GM23338 (cell line): ENCODE measurements around the gene CALML5. TPM values are rescaled to one million over a fixed set of nuclear protein-coding genes. Genes with fewer than 3 reads are reported as not detected.

Experiments used
- ATAC-seq: fragments of 200-7000 bp; cut with Tn5 transposase; 3 replicates; pipeline ENCODE4 v1.9.1; 2020
- DNase-seq: peaks from one replicate; pipeline ENCODE4 v3.0.0-alpha.2; 2015; ENCODE audit warnings: low spot score
- H2AFZ ChIP-seq: fragments of 200-600 bp; sonication (generic); 2 replicates; pipeline ENCODE4 v1.8.0; 2016; ENCODE audit warnings: antibody characterized with exemption, mild to moderate bottlenecking, moderate library complexity
- H3F3A ChIP-seq: fragments of 200-600 bp; sonication (generic); replicated peaks from 2 replicates; pipeline ENCODE4 v1.8.0; 2017; ENCODE audit warnings: antibody characterized with exemption, mixed run types, low read depth
- H3K27ac ChIP-seq: fragments of 200-600 bp; sonication (generic); 2 replicates; pipeline ENCODE4 v1.6.1; 2016; ENCODE audit warnings: low read depth
- H3K27me3 ChIP-seq: fragments of 200-600 bp; sonication (generic); 2 replicates; pipeline ENCODE4 v1.8.0; 2016; ENCODE audit warnings: mild to moderate bottlenecking, mixed run types, moderate library complexity; ENCODE audit not compliant: insufficient read depth
- H3K36me3 ChIP-seq: fragments of 200-600 bp; sonication (generic); 2 replicates; pipeline ENCODE4 v1.8.0; 2016; ENCODE audit warnings: mild to moderate bottlenecking; ENCODE audit not compliant: insufficient read depth
- H3K4me1 ChIP-seq: fragments of 200-600 bp; sonication (generic); 2 replicates; pipeline ENCODE4 v1.8.0; 2016; ENCODE audit warnings: mild to moderate bottlenecking, moderate library complexity; ENCODE audit not compliant: insufficient read depth
- H3K4me2 ChIP-seq: fragments of 200-600 bp; sonication (generic); 2 replicates; pipeline ENCODE4 v1.7.1; 2017; ENCODE audit warnings: mixed run types
- H3K4me3 ChIP-seq: fragments of 200-600 bp; sonication (generic); 2 replicates; pipeline ENCODE4 v1.6.1; 2016; ENCODE audit warnings: mixed run types
- H3K79me2 ChIP-seq: fragments of 200-600 bp; sonication (generic); replicated peaks from 2 replicates; pipeline ENCODE4 v1.8.0; 2017; ENCODE audit warnings: mild to moderate bottlenecking; ENCODE audit not compliant: insufficient read depth
- H3K9me2 ChIP-seq: fragments of 200-600 bp; sonication (generic); 2 replicates; pipeline ENCODE4 v1.8.0; 2017; ENCODE audit not compliant: insufficient read depth
- H4K20me1 ChIP-seq: fragments of 200-600 bp; sonication (generic); replicated peaks from 2 replicates; pipeline ENCODE4 v1.8.0; 2017; ENCODE audit warnings: mild to moderate bottlenecking; ENCODE audit not compliant: insufficient read depth
- H3K27ac Mint-ChIP-seq: 2 replicates; pipeline ENCODE4 v1.8.0; 2020; ENCODE audit warnings: inconsistent platforms, mild to moderate bottlenecking, moderate library complexity, mixed read lengths
- H3K27me3 Mint-ChIP-seq: 3 replicates; pipeline ENCODE4 v1.8.0; 2022; ENCODE audit warnings: low read depth, mild to moderate bottlenecking, moderate library complexity, mixed read lengths, inconsistent platforms; ENCODE audit not compliant: insufficient read depth, poor library complexity
- H3K36me3 Mint-ChIP-seq: 3 replicates; pipeline ENCODE4 v1.8.0; 2021; ENCODE audit warnings: low read depth, mild to moderate bottlenecking, inconsistent platforms, moderate library complexity, mixed read lengths
- H3K4me1 Mint-ChIP-seq: 3 replicates; pipeline ENCODE4 v1.8.0; 2020; ENCODE audit warnings: mild to moderate bottlenecking, inconsistent platforms, mixed read lengths
- H3K4me3 Mint-ChIP-seq: 3 replicates; pipeline ENCODE4 v1.8.0; 2021; ENCODE audit warnings: moderate library complexity, mild to moderate bottlenecking, inconsistent platforms, mixed read lengths
- H3K9me3 Mint-ChIP-seq: 3 replicates; pipeline ENCODE4 v1.8.0; 2020; ENCODE audit warnings: moderate library complexity, mild to moderate bottlenecking, inconsistent platforms, mixed read lengths
- CREB1 ChIP-seq: fragments of 250-450 bp; sonication (Bioruptor Pico); IDR thresholded peaks from 2 replicates; pipeline ENCODE4 v1.5.0; 2020; ENCODE audit warnings: low read depth, mild to moderate bottlenecking, moderate library complexity
- EZH2 ChIP-seq: fragments of 200-600 bp; sonication (generic); IDR thresholded peaks from one replicate; pipeline ENCODE4 v1.8.0; 2017; ENCODE audit warnings: antibody characterized with exemption, mild to moderate bottlenecking, low read depth; ENCODE audit not compliant: unreplicated experiment
- POLR2AphosphoS5 ChIP-seq: IDR thresholded peaks from 2 replicates; pipeline ENCODE4 v1.6.1; 2016; ENCODE audit warnings: antibody characterized with exemption, low read depth
- STAT1 ChIP-seq: IDR thresholded peaks from one replicate; pipeline ENCODE4 v1.6.1; 2016; ENCODE audit warnings: antibody characterized with exemption; ENCODE audit not compliant: unreplicated experiment
- ZNF114 ChIP-seq: fragments of 250-450 bp; sonication (Bioruptor Pico); IDR thresholded peaks from 2 replicates; pipeline ENCODE4 v1.5.0; 2020; ENCODE audit warnings: mild to moderate bottlenecking, moderate library complexity
- ZNF331 ChIP-seq: fragments of 250-450 bp; sonication (Bioruptor Pico); IDR thresholded peaks from 2 replicates; pipeline ENCODE4 v1.5.0; 2020; ENCODE audit warnings: low read depth, mild to moderate bottlenecking, moderate library complexity
- polyA plus RNA-seq: library from polyadenylated mRNA; unstranded; fragments of >200 nt; fragmentation: Nextera tagmentation; extraction: Ambion mirVana; gene quantifications from 2 replicates; pipeline ENCODE4 v1.2.1, GENCODE V29; 2016
- total RNA-seq: library from RNA; depleted of rRNA; stranded (reverse); fragments of >200 nt; shearing (Covaris generic); gene quantifications from 2 replicates; pipeline ENCODE4 v1.2.3, GENCODE V29; 2014
- TF ChIP-seq, protein P1 (sequence below): IDR thresholded peaks from 2 replicates; pipeline ENCODE4 v1.6.1; 2016; ENCODE audit warnings: antibody characterized with exemption
- TF ChIP-seq, protein P2 (sequence below), 2 experiments: fragments of 200-600 bp in 1 of 2; sonication (generic) in 1 of 2; conservative IDR thresholded peaks; 2 replicates each; pipeline versions ENCODE4 v1.5.1 to v1.6.1; 2016 to 2017; ENCODE audit warnings: antibody characterized with exemption in 2 of 2, low read depth in 2 of 2, mild to moderate bottlenecking in 2 of 2, moderate library complexity in 1 of 2
- TF ChIP-seq, protein P3 (sequence below): fragments of 250-450 bp; sonication (Bioruptor Pico); IDR thresholded peaks from 2 replicates; pipeline ENCODE4 v1.5.0; 2020; ENCODE audit warnings: mild to moderate bottlenecking, moderate library complexity

CALML5 gene
- total and polyA plus RNA-seq, 2 experiments from 2014 or later: 0.40 TPM; not detected in 1

DNA sequence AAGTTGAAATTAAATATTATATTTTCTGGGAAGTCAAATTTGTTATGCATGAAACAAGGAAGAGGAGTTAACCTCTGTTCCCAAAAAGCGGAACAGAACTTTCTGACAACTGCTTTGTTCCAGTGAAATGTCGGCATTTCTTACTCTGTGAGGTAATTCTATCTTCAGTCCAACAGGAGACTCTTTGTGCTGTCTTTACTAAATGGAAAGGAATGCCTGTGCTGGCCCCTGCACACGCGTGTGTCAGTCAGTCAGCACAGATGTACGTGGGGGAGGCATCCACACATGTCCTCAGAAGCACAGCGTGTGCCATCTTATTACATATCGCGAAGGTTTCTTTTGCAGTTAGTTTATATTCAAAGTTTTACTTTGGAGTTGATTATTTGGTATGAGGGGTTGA lies 49.5 kb downstream of the CALML5 start:
- H3K9me2 ChIP-seq: no peaks in the 10 kb centered on the region
- no peaks in the 10 kb centered on the region; the same call in 1 of the 2 replicates for H4K20me1 ChIP-seq
- peak overlapping the region; percentile 49; the same call in 2 of the 3 replicates for H3K4me3 Mint-ChIP-seq
- peaks cover 55% of the 10 kb centered on the region for H3K79me2 ChIP-seq
- no peak overlapping the region; the same call in 1 of the 2 replicates for H3K27ac ChIP-seq
- no peak overlapping the region for H2AFZ ChIP-seq
- H3K4me1 Mint-ChIP-seq: peaks cover 28% of the 10 kb centered on the region; the same call in 2 of the 3 replicates
- no peaks in the 10 kb centered on the region for H3K27me3 ChIP-seq
- H3K9me3 Mint-ChIP-seq: no peaks in the 10 kb centered on the region
- DNase-seq: peak; percentile 50
- TF ChIP-seq, protein P1, sequence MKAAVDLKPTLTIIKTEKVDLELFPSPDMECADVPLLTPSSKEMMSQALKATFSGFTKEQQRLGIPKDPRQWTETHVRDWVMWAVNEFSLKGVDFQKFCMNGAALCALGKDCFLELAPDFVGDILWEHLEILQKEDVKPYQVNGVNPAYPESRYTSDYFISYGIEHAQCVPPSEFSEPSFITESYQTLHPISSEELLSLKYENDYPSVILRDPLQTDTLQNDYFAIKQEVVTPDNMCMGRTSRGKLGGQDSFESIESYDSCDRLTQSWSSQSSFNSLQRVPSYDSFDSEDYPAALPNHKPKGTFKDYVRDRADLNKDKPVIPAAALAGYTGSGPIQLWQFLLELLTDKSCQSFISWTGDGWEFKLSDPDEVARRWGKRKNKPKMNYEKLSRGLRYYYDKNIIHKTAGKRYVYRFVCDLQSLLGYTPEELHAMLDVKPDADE: no peak
- no peak for TF ChIP-seq STAT1
- no peak for TF ChIP-seq POLR2AphosphoS5
- no peak for TF ChIP-seq ZNF331 (CRISPR knock-in tag)
- TF ChIP-seq ZNF114 (CRISPR knock-in tag): no peak
- TF ChIP-seq, protein P2, sequence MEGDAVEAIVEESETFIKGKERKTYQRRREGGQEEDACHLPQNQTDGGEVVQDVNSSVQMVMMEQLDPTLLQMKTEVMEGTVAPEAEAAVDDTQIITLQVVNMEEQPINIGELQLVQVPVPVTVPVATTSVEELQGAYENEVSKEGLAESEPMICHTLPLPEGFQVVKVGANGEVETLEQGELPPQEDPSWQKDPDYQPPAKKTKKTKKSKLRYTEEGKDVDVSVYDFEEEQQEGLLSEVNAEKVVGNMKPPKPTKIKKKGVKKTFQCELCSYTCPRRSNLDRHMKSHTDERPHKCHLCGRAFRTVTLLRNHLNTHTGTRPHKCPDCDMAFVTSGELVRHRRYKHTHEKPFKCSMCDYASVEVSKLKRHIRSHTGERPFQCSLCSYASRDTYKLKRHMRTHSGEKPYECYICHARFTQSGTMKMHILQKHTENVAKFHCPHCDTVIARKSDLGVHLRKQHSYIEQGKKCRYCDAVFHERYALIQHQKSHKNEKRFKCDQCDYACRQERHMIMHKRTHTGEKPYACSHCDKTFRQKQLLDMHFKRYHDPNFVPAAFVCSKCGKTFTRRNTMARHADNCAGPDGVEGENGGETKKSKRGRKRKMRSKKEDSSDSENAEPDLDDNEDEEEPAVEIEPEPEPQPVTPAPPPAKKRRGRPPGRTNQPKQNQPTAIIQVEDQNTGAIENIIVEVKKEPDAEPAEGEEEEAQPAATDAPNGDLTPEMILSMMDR (conservative IDR thresholded peaks at IDR 0.05; ENCODE audit: low read depth in 2 of 2): no peak; a peak in 1 of 4 replicates
- no peak for TF ChIP-seq CREB1 (CRISPR knock-in tag)
- TF ChIP-seq, protein P3, sequence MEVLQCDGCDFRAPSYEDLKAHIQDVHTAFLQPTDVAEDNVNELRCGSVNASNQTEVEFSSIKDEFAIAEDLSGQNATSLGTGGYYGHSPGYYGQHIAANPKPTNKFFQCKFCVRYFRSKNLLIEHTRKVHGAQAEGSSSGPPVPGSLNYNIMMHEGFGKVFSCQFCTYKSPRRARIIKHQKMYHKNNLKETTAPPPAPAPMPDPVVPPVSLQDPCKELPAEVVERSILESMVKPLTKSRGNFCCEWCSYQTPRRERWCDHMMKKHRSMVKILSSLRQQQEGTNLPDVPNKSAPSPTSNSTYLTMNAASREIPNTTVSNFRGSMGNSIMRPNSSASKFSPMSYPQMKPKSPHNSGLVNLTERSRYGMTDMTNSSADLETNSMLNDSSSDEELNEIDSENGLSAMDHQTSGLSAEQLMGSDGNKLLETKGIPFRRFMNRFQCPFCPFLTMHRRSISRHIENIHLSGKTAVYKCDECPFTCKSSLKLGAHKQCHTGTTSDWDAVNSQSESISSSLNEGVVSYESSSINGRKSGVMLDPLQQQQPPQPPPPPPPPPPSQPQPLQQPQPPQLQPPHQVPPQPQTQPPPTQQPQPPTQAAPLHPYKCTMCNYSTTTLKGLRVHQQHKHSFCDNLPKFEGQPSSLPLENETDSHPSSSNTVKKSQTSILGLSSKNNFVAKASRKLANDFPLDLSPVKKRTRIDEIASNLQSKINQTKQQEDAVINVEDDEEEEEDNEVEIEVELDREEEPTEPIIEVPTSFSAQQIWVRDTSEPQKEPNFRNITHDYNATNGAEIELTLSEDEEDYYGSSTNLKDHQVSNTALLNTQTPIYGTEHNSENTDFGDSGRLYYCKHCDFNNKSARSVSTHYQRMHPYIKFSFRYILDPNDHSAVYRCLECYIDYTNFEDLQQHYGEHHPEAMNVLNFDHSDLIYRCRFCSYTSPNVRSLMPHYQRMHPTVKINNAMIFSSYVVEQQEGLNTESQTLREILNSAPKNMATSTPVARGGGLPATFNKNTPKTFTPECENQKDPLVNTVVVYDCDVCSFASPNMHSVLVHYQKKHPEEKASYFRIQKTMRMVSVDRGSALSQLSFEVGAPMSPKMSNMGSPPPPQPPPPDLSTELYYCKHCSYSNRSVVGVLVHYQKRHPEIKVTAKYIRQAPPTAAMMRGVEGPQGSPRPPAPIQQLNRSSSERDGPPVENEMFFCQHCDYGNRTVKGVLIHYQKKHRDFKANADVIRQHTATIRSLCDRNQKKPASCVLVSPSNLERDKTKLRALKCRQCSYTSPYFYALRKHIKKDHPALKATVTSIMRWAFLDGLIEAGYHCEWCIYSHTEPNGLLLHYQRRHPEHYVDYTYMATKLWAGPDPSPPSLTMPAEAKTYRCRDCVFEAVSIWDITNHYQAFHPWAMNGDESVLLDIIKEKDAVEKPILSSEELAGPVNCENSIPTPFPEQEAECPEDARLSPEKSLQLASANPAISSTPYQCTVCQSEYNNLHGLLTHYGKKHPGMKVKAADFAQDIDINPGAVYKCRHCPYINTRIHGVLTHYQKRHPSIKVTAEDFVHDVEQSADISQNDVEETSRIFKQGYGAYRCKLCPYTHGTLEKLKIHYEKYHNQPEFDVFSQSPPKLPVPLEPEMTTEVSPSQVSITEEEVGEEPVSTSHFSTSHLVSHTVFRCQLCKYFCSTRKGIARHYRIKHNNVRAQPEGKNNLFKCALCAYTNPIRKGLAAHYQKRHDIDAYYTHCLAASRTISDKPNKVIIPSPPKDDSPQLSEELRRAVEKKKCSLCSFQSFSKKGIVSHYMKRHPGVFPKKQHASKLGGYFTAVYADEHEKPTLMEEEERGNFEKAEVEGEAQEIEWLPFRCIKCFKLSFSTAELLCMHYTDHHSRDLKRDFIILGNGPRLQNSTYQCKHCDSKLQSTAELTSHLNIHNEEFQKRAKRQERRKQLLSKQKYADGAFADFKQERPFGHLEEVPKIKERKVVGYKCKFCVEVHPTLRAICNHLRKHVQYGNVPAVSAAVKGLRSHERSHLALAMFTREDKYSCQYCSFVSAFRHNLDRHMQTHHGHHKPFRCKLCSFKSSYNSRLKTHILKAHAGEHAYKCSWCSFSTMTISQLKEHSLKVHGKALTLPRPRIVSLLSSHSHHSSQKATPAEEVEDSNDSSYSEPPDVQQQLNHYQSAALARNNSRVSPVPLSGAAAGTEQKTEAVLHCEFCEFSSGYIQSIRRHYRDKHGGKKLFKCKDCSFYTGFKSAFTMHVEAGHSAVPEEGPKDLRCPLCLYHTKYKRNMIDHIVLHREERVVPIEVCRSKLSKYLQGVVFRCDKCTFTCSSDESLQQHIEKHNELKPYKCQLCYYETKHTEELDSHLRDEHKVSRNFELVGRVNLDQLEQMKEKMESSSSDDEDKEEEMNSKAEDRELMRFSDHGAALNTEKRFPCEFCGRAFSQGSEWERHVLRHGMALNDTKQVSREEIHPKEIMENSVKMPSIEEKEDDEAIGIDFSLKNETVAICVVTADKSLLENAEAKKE (CRISPR knock-in tag): no peak
- TF ChIP-seq EZH2: no peak
- H3K4me1 ChIP-seq: peaks cover 38% of the 10 kb centered on the region
- peak overlapping the region; percentile 81 for H3K27ac Mint-ChIP-seq
- H3F3A ChIP-seq: no peaks in the 10 kb centered on the region
- no peak for ATAC-seq
- H3K27me3 Mint-ChIP-seq: no peaks in the 10 kb centered on the region
- H3K4me3 ChIP-seq: peak overlapping the region; percentile 55
- peak overlapping the region; percentile 70 for H3K4me2 ChIP-seq
- peaks cover 28% of the 10 kb centered on the region for H3K36me3 ChIP-seq
- peaks cover 32% of the 10 kb centered on the region for H3K36me3 Mint-ChIP-seq
